ENCODE data around the gene SMARCD3. TPM values are rescaled to one million over a fixed set of nuclear protein-coding genes. Genes with fewer than 3 reads are reported as not detected.

SMARCD3 gene
- total RNA-seq, 1 experiment from 2014 or later, result 27.8 TPM

DNA sequence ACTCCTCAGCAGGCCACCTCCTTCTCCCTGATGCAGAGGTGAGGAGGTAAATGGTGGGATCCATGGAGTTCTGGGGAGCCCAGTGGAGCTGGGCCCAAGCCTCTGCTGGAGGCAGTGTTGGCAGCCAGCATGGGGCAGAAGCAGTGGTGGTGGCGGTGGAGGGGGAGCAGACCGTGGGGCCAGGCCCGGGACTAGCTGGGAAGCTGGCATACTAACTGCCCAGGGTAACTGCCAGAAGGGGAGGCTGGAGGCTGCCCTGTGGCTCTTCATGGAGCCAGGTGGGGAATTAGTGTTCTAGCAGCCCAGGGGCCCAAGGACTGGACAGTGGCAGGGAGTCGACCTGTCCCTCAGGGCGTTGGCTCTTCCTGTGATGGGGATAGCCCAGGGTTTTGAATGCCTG is 16.1 kb upstream of the SMARCD3 start:
- POLR2A ChIA-PET, result no interaction called here
- intact Hi-C loops (cut with micrococcal nuclease; ENCODE audit: unreplicated experiment), result no loop called here

GRCh38 chr7:151261529-151261928 is 13.0 kb upstream of the SMARCD3 start:
- TF ChIP-seq, protein P1, sequence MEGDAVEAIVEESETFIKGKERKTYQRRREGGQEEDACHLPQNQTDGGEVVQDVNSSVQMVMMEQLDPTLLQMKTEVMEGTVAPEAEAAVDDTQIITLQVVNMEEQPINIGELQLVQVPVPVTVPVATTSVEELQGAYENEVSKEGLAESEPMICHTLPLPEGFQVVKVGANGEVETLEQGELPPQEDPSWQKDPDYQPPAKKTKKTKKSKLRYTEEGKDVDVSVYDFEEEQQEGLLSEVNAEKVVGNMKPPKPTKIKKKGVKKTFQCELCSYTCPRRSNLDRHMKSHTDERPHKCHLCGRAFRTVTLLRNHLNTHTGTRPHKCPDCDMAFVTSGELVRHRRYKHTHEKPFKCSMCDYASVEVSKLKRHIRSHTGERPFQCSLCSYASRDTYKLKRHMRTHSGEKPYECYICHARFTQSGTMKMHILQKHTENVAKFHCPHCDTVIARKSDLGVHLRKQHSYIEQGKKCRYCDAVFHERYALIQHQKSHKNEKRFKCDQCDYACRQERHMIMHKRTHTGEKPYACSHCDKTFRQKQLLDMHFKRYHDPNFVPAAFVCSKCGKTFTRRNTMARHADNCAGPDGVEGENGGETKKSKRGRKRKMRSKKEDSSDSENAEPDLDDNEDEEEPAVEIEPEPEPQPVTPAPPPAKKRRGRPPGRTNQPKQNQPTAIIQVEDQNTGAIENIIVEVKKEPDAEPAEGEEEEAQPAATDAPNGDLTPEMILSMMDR (IDR thresholded peaks at IDR 0.05), result no peak
- TF ChIP-seq SIN3A (IDR thresholded peaks at IDR 0.05; ENCODE audit: borderline replicate concordance, insufficient read depth, low read depth, low read length) (no peak), TCF7L2 (IDR thresholded peaks at IDR 0.05; ENCODE audit: low read depth, low read length) (no peak), POLR2AphosphoS5 (IDR thresholded peaks at IDR 0.05; ENCODE audit: low read depth, low read length) (no peak)
- TF ChIP-seq, protein P2, sequence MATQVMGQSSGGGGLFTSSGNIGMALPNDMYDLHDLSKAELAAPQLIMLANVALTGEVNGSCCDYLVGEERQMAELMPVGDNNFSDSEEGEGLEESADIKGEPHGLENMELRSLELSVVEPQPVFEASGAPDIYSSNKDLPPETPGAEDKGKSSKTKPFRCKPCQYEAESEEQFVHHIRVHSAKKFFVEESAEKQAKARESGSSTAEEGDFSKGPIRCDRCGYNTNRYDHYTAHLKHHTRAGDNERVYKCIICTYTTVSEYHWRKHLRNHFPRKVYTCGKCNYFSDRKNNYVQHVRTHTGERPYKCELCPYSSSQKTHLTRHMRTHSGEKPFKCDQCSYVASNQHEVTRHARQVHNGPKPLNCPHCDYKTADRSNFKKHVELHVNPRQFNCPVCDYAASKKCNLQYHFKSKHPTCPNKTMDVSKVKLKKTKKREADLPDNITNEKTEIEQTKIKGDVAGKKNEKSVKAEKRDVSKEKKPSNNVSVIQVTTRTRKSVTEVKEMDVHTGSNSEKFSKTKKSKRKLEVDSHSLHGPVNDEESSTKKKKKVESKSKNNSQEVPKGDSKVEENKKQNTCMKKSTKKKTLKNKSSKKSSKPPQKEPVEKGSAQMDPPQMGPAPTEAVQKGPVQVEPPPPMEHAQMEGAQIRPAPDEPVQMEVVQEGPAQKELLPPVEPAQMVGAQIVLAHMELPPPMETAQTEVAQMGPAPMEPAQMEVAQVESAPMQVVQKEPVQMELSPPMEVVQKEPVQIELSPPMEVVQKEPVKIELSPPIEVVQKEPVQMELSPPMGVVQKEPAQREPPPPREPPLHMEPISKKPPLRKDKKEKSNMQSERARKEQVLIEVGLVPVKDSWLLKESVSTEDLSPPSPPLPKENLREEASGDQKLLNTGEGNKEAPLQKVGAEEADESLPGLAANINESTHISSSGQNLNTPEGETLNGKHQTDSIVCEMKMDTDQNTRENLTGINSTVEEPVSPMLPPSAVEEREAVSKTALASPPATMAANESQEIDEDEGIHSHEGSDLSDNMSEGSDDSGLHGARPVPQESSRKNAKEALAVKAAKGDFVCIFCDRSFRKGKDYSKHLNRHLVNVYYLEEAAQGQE (IDR thresholded peaks at IDR 0.05; ENCODE audit: insufficient read depth in 1 of 2, low read depth in 2 of 2, low read length in 1 of 2), result no peak
- DNase-seq (ENCODE audit: low read depth, low spot score) (no peak), ATAC-seq (no peak)
- BruUV-seq (replicated peaks), result no TSS peak
- Histone ChIP-seq H3K4me3 (ENCODE audit: low read depth in 2 of 2, low read length in 2 of 2) (no peak overlapping the region), H3K36me3 (ENCODE audit: control insufficient read depth, insufficient read depth, low read length) (no peaks in the 10 kb centered on the region), H3K4me1 (ENCODE audit: control insufficient read depth, insufficient read depth, low read length) (no peaks in the 10 kb centered on the region), H3K27ac (ENCODE audit: low read length) (no peak overlapping the region), H3K27me3 (ENCODE audit: control insufficient read depth, insufficient read depth, low read length) (no peaks in the 10 kb centered on the region), H3K9me3 (ENCODE audit: control insufficient read depth, insufficient read depth, low read depth, low read length) (no peaks in the 10 kb centered on the region)
- intact Hi-C loops (cut with micrococcal nuclease; ENCODE audit: unreplicated experiment), result no loop called here
- CTCF ChIA-PET, result interaction anchor here (0.6 kb wide), 1 partner anchor 637 kb away, joined by 4 read pairs; no protein-coding TSS in a partner anchor
- POLR2A ChIA-PET, result no interaction called here
- in situ Hi-C loops (cut with HindIII; ENCODE audit: low pct_unique_long_range_greater_than_20kb, low sequenced_read_pairs), result no loop called here

More for the DNA sequence above, 16.1 kb upstream of the SMARCD3 start:
- in situ Hi-C loops (cut with HindIII; ENCODE audit: low pct_unique_long_range_greater_than_20kb, low sequenced_read_pairs), result no loop called here
- Histone ChIP-seq H3K27ac (ENCODE audit: low read length) (no peak overlapping the region), H3K27me3 (ENCODE audit: control insufficient read depth, insufficient read depth, low read length) (no peaks in the 10 kb centered on the region), H3K4me3 (ENCODE audit: low read depth in 2 of 2, low read length in 2 of 2) (no peak overlapping the region), H3K36me3 (ENCODE audit: control insufficient read depth, insufficient read depth, low read length) (no peaks in the 10 kb centered on the region), H3K4me1 (ENCODE audit: control insufficient read depth, insufficient read depth, low read length) (no peaks in the 10 kb centered on the region), H3K9me3 (ENCODE audit: control insufficient read depth, insufficient read depth, low read depth, low read length) (no peaks in the 10 kb centered on the region)
- BruUV-seq (replicated peaks), result no TSS peak
- DNase-seq (ENCODE audit: low read depth, low spot score), result no peak
- CTCF ChIA-PET, result no interaction called here
- no peak for ATAC-seq
- TF ChIP-seq POLR2AphosphoS5 (IDR thresholded peaks at IDR 0.05; ENCODE audit: low read depth, low read length) (no peak), TCF7L2 (IDR thresholded peaks at IDR 0.05; ENCODE audit: low read depth, low read length) (no peak)
- TF ChIP-seq, protein P1 (IDR thresholded peaks at IDR 0.05), result no peak
- TF ChIP-seq, protein P2 (IDR thresholded peaks at IDR 0.05; ENCODE audit: insufficient read depth in 1 of 2, low read depth in 2 of 2, low read length in 1 of 2), result no peak

Measured in Panc1 (cell line).